WTC11 (cell line): ENCODE results near the gene ACER1.

Experiments
- FOXP1 ChIP-seq: sonication (generic); formaldehyde crosslinking; IDR thresholded peaks from 2 replicates; pipeline ENCODE4 v1.8.0; 2022; ENCODE audit warnings: missing genetic modification reagents, mild to moderate bottlenecking, moderate library complexity, borderline replicate concordance
- ZNF396 ChIP-seq: fragments of 250-450 bp; sonication (Bioruptor Pico); IDR thresholded peaks from 2 replicates; pipeline ENCODE4 v1.8.0; 2021; ENCODE audit warnings: mild to moderate bottlenecking, moderate library complexity, borderline replicate concordance

- TF ChIP-seq FOXP1 (CRISPR knock-in tag), result no peak
- no peak for TF ChIP-seq ZNF396 (CRISPR knock-in tag)
Observed at GRCh38 chr19:6297202-6297601, 36.2 kb downstream of the ACER1 start.
